Measurements from ENCODE around the gene MAP7D3.
"Not testable (repeated sequence)": the region's sequence is repeated elsewhere in the genome, so short reads cannot be mapped to it uniquely, and the experiment has no call there.

The MAP7D3 gene

GRCh38 chrX:136246201-136246600 lies 5.0 kb downstream of the MAP7D3 start:
- TF ChIP-seq CTCF (IDR thresholded peaks at IDR 0.05; ENCODE audit: extremely low read depth, missing control alignments) = no peak
- no peak for DNase-seq (ENCODE audit: low spot score)

GRCh38 chrX:136237849-136238248 lies 13.4 kb downstream of the MAP7D3 start:
- not testable (repeated sequence) for DNase-seq (ENCODE audit: low spot score)

- no peak for TF ChIP-seq CTCF (IDR thresholded peaks at IDR 0.05; ENCODE audit: extremely low read depth, missing control alignments)
- no peak for DNase-seq (ENCODE audit: low spot score)
These were observed 14.1 kb downstream of the MAP7D3 start for GRCh38 chrX:136237074-136237473.

- peak; percentile 16 for DNase-seq (ENCODE audit: low spot score)
- TF ChIP-seq CTCF (IDR thresholded peaks at IDR 0.05; ENCODE audit: extremely low read depth, missing control alignments) = no peak
These were observed 22.4 kb downstream of the MAP7D3 start for GRCh38 chrX:136228839-136229207.

GRCh38 chrX:136227948-136228838 lies 23.0 kb downstream of the MAP7D3 start:
- DNase-seq (ENCODE audit: low spot score) = no peak
- no peak for TF ChIP-seq CTCF (IDR thresholded peaks at IDR 0.05; ENCODE audit: extremely low read depth, missing control alignments)

- DNase-seq (ENCODE audit: low spot score) = no peak
- TF ChIP-seq CTCF (IDR thresholded peaks at IDR 0.05; ENCODE audit: extremely low read depth, missing control alignments) = no peak
These were observed 24.1 kb downstream of the MAP7D3 start for GRCh38 chrX:136227074-136227473.

- DNase-seq (ENCODE audit: low spot score) = no peak
- no peak for TF ChIP-seq CTCF (IDR thresholded peaks at IDR 0.05; ENCODE audit: extremely low read depth, missing control alignments)
These were observed 29.2 kb downstream of the MAP7D3 start for GRCh38 chrX:136221851-136222513.
